NOMO-1 (cell line): ENCODE data around the gene DAAM1.

ENCODE experiments used
- DNase-seq, 2 experiments: peaks; one replicate each; lab custom pipeline; 2025; ENCODE audit not compliant: unreplicated experiment in 2 of 2; lab: John Stamatoyannopoulos, UW

Gene DAAM1

DNA sequence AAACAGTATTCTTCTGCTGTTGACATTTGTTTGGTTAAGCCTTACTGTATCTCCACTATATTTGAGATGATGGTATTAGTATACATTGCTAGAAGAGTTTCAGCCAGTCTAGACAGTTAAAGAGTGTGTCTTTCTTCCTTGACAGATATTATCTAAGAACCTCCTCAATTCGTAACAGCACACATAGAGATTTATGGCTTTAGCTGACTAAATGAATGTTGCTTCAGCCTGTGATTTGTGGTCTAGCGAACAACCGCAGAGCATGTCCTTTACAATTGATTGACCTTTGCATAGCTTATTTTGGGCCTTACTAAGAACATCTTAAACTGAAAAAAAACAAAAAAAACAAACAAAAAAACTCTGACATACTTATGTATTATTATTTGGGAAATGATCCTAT, 122.2 kb downstream of the DAAM1 start:
- DNase-seq = peak; percentile 69 to 89

DNA sequence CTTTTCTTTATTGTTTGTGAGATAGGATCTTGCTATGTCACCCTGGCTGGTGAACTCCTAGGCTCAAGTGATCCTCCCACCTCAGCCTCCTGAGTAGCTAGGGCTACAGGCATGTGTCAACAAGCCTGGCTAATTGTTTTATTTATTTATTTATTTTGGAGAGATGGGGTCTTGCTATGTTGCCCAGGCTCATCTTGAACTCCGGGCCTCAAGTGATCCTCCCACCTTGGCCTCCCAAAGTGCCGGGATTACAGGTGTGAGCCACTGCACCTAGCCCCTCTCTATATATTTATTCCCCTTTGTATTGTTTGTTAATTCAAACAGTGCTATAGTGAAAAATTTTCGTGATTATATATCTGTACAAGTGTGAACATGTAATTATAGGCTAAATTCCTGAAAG, 123.3 kb downstream of the DAAM1 start:
- DNase-seq = no peak

DNA sequence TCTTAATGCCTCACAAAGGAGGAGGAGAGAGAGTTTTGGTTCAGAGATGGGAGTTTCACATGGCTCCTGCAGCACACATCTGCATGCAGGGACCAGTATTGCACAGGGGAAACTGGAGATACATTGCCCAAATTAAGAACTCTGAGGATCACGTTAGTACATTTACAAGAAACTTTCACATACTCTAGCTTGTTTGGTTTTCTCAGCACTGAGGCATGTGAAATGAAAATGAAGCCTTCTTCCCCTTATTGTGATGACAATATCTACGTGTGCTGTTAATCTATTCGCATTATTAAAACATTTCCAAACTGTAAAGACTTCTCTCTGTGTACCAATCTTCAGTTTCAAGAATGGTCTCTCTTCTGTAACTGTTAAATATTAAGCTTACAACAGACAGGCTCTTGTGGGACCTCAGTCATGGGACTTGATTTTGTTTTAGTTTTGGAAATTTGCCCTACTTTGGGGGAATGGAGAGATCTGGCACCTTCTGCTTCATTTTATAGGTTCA, 124.7 kb downstream of the DAAM1 start:
- no peak for DNase-seq

DNA sequence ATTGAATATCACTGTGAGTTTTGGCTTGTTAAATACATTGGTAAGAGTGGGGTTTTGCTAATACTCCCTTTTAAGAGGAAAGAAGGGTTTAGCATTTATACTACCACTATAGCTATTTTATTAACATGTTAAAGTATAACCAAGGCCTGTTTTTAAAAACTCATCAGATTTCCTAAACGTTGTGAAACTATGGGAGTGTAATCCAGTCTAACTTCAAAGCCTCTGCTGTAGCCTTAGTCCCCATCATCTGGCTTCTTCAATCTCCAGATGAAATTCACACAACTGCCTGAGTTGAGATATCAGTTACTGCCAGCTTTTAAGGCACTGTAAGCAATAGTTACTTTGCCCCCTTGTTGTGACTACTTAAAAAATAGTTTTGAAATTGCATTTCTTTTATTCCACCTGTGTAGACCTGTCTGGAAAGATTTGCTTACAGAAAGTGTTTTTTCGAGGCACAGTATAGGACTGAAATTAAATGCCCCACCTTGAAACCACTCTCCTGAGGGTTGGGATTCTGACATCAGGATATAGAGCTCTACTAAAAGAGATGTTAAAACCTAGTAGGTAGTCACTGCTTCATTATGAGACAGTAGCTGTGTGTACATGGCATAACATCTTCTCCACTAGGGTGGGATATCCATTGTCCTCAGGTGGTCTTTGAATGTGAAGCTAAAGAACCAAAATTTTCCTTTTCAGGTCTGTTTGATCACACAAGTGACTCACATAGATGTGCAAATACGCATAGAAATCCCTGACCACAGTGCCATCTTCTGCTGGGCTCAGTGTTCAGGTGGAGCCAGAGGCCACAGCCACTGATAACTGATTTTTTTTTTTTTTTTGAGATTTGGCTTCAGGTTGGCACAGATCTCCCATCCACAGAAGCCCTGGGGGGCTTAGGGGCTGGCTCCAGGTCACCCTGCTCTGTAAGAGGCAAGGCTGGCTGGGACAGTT, 125.5 kb downstream of the DAAM1 start:
- DNase-seq = no peak

DNA sequence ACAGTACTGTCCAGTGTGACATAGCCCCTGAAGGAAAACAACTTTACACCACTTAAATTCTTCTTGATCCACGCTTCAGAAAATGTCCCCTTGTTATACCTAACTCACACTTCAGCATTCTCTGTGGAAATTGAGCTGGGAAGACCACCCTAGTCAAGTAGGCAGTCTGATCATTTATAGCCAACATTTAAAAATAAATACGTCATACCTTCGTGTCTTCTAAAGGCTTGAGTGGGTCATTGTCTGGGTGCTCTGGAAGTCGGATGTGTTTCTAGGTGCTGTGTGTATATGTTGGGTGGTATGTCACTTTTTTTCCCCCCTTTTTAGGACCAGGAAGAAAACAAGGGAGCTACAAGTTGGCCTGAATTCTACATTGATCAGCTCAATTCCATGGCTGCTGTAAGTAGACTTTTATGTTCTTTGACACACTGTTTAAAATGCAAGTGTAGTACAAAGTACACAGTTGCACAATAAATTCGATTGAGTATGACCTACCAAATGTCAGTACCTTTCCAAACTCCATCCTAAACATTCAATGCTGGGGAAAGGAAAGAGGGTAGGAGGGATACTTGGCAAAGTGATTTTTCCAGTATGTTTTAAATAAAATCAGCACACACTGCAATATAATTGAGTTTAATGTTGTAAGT, 126.6 kb downstream of the DAAM1 start:
- DNase-seq = no peak

DNA sequence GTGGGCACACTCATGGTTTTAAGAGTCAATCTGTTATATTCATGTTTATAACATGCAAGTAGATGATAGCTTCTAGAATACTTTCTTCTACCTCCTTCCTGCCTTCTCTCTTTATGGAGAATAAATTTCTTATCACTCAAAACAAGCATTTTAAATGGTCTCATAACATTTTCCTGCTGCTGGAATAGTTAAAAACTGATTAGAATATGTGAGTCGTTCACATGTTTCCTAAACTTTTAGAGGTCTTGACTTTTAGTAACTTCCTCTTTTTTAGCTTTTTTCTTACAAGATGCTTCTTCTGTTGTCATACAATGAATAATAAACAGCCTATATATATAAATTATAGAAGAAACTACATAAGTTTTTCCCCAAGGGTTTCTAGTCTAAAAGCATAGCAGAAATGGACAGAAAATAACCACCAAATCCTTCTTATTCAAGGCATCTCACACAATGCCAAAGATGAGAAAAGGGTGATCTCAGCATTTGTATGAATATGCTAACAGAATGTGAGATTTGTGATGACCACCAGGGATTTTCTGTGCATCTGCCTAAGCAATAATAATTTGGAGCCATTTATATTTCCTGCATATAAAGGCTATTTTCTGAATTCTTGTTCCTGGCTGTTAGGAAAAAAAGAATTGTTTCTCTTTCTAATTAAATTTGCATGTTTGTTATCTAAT, 127.8 kb downstream of the DAAM1 start:
- peak in 1 of 2 experiments; percentile 35 for DNase-seq

DNA sequence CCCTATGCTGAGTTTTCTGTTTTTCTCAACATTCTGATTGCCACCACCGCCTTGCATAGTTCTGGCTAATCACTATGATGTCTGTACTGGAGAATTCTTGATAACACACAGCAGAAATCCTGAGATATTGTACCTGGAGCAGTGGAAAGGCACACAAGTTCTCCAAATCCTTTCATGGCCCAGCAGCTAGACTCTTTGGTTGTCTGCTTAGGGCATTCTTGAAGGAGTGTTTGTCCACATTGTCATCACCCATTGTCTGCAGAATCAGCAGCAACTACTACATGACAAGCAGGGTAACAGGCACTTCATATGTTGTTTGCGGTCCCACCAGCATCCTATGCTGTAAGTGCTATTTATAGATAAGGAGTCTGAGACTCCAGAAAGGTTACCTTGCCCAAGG, 128.9 kb downstream of the DAAM1 start:
- no peak for DNase-seq

DNA sequence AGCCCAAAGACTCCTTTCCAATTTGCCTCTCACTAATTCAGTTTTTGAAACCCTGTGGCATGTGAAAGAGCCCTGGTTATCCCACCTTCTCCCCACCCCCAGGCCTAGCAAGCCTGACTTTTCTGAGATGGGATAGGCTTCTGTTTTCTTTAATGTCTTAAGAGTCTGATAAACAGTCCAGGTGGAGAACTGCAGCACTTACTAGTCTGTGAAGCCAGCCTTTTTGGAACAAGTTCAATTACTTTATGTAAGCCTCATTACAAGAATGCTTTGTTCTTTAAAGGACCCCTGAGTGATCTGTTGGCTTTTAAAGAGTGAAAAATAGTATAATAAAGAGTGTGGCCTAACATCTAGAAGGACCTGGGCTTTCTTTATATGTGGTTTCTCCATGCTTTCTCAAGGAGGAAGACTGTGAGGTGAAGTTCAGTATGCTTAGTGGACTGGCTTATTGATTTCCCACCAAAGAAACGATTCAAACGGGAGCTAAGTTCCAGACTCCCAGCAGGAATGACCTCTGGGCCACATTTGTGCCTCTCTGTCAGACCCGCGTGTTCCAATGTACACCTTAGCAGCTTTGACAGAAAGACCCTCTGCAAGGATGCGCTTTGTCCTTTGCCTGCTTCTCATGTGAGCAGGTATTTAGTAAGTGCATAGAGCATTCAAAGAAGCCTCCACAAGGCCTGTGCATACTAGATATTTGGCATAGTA, 129.5 kb downstream of the DAAM1 start:
- DNase-seq = no peak

DNA sequence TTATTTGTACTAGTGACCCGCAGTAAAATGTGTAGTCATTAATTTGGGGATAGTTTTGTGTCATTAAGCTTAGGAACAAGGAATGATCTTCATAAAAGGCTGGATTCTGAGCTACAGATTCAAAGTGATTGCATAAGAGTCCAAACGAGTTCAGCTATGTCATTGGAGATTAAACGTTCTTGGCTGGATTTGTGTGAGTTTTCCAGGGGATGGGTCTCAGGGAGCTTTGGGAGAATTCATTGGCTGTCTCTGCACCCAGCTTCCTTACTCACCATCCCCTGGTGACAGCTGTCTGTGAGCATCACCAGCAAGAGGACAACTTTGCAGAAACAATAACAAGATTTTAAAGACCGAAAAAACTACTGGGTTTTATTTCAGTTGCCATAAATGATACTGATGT, 130.4 kb downstream of the DAAM1 start:
- DNase-seq = no peak

DNA sequence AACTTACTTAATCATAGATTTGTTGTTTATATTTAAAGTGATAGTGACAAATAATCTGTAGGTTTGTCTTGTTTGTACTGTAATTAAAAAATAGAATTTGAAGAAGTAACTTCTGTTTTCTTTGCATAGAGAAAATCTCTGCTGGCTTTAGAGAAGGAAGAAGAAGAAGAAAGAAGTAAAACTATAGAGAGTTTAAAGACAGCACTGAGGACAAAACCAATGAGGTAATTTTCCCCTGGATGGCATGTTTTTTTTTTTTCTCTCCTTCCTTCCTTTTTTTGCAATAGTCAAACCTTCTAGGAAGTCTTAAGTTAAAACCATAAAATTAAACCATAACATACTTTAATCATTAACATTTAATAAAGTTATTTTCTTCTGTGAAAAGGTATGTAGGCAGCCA, 131.9 kb downstream of the DAAM1 start:
- DNase-seq = peak; percentile 8 to 71

DNA sequence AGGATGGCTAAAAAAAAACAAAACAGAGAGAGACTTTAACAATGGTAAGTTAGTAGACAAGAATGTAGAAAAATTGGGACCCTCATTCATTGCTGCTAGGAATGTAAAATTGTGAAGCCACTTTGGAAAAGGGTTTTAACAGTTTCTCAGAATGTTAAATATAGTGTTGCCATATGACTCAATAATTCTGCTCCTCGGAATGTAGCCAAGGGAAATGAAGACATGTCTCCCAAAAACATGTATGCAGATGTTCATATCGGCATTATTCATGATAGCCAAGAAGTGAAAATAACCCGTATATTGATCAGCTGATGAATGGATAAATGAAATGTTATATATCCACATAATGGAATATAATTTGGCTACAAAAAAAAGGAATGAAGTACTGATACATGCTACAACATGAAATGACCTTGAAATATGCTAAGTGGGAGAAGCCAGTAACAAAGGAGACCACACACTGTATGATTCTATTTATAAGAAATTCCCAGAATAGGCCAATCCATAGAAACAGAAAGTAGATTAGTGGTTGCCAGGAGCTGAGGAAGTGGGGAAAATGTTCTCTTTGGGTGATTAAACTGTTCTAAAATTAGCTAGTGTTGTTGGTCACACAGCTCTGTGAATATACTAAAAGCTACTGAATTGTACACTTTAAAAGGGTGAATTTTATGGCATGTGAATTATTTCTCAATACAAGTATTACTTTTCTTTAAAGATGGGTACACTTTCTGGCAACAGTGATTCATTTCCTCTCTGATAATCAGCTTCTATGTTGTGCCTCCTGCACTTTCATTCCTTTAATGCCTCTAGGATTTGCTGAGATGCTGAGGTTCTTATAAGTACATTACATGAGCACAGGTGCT, 132.5 kb downstream of the DAAM1 start:
- DNase-seq = peak in 1 of 2 experiments; percentile 10

DNA sequence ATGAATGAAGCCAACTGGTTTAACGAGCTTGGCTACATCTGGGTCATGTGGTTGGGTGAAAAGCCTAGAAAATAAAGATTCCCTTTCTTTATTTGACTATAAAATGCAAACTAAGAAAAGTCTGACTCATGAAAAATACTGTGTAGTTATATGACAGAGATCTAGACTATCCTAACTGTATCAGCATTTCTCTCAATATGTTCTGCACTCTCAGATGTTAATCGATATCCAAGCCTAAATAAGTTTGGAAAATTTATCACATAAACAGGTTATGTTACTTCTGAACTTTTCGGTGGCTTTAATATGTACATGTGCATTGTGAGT, 133.1 kb downstream of the DAAM1 start:
- DNase-seq = no peak

DNA sequence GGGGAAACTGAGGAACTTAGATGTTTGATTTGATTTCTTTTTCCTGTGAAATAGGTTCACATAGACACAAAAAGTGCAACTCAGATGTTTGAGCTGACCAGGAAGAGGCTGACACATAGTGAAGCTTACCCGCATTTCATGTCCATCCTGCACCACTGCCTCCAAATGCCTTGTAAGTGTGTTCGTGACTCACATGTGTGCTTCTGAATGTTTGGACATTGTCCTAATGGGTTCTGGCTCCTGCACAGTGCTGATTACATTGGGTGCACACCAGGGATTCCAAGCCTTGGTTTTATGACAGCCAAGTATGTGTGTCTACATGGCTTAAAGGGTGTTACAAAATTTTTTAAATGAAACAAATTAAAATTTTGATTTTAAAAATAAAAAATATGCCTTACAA, 137.4 kb downstream of the DAAM1 start:
- no peak for DNase-seq

DNA sequence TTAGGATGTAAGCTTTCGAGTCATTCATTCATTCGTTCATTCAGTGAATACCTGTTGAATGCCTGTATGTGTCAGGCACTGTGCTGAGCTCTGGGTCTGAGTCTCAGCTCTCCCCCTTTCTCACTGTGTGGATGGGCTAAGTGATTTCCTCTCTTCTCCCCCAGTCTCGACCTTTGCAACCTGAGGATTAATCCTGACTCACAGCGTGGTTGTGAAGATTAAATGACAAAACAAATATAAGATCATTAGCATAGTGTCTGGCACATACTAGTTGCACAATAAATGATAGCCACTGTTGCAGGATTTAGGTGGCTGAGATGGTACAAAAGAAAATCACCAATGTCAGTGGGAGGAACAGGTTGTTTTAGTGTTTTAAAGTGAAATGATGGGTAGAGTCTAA, 140.0 kb downstream of the DAAM1 start:
- DNase-seq = no peak

DNA sequence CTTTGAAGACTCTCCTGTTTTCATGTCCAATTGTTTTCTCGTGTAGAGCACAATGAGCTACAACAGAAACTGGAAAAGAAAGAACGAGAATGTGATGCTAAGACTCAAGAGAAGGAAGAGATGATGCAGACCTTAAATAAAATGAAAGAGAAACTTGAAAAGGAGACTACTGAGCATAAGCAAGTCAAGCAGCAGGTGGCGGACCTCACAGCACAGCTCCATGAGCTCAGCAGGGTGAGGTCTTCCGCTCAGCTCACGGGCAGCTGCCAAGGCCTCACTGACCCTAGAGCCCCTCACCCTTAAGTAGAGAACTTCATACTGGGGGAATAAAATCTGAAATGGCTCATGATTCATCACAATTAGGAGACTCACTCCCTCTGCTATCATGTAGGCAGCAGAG, 142.0 kb downstream of the DAAM1 start:
- no peak for DNase-seq

DNA sequence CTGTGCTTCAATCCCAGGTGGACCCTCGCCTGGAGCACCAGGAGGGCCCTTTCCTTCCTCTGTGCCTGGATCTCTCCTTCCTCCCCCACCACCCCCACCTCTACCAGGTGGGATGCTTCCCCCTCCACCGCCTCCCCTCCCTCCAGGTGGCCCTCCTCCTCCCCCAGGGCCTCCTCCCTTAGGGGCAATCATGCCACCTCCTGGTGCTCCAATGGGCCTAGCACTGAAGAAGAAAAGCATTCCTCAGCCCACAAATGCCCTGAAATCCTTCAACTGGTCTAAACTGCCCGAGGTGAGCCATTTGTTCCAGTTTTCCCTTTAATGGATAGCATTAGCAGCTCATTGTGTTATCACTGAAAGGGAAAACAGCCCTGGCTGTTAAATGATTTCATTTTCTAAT, 142.8 kb downstream of the DAAM1 start:
- DNase-seq = no peak

DNA sequence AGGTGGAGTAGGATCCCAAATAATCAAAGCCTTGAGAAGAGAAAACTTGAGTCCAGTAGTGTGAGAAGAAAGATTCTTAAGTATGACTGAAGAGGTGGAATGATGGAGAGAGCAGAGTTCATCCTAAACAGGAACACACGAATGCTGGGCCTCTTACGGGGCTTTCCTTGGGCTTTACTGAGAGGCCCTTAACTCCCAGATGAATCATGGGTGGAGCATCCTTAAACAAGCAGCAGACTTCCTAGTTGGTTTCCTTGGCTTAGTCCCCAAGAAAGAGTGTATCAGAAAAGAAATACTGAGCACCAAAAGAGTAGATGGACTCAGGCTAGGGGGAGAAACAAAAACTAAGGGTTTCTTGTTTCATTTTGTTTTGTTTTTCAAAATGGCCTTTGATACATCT, 144.3 kb downstream of the DAAM1 start:
- DNase-seq = no peak

DNA sequence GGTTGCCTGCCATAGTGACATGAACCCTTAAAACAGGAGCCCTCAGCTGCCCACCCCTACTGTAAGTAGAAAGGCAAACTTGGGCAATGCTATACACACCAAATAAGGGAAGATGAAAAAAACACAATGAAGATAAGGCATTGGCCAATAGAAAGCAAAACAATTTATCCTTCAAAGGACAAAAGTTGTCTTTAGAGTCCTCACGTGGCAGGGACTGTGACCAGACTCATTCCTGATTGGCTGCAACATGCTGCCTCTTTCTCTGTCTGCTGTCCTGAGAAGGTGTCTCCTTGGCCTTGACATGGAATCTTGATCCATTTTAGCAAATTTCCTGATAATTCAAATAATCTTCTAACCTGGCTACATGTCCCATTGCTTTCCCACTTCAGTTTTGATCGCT, 144.8 kb downstream of the DAAM1 start:
- DNase-seq = no peak

DNA sequence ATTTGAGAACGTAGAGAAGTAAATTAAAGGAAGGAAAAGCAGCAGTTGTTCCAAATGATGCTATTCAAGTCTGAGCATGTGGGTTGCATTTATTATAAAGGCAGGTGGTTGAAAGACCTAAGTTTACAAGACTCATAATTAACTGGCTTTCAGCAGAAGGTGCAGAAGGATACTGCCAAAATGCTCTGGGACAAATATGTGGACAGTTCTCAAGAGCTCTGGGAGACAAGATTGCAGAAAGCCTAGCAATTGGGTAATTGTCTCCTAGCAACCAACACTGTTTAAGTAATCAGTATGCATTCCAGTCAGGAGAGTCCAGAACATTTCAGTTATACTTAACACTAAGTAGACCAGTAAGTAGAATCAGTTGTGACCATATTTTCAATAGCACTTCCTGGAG, 145.2 kb downstream of the DAAM1 start:
- DNase-seq = peak in 1 of 2 experiments; percentile 5

DNA sequence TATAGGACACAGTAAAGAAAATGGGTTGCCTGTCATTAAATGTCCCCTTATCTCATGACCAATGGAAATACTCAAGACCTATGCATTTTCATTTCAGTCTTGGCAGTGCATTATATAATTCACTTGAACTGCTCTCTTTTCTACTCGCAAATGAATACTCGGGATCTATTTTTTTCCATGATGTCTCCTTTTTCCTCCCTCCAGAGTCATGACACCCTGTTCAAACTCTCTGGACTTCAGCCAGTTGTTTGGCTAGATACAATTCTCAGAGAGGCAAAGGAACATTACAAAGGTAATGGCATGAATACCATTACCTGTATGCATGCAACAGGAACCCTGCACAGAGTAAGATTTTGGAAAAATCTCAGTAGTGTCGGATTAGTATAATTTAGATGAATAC, 145.8 kb downstream of the DAAM1 start:
- no peak for DNase-seq
